B cell (primary cell): ENCODE data around the gene KLHL22. TPM values are rescaled to one million over a fixed set of nuclear protein-coding genes. Genes with fewer than 3 reads are reported as not detected.

Experiments
- ATAC-seq: fragments of 200-7000 bp; cut with Tn5 transposase; one replicate; pipeline ENCODE4 v1.10.0; 2021; ENCODE audit warnings: low read depth, mild to moderate bottlenecking, moderate number of reproducible peaks, moderate library complexity
- CTCF ChIA-PET: fragments of 350-600 bp; sonication (Branson Sonifier 250); formaldehyde crosslinking; loops from one replicate; lab custom pipeline; 2021; ENCODE audit warnings: antibody characterized with exemption, inconsistent platforms; lab: Charles Lee
- POLR2A ChIA-PET: fragments of 350-600 bp; sonication (Branson Sonifier 250); formaldehyde crosslinking; loops from one replicate; lab custom pipeline; 2021; ENCODE audit warnings: antibody characterized with exemption; lab: Charles Lee
- DNase-seq: peaks from one replicate; pipeline ENCODE4 v3.0.0; 2013
- H2AFZ ChIP-seq: 2 replicates; pipeline ENCODE4 v1.6.1; 2012; ENCODE audit warnings: mild to moderate bottlenecking, low read depth, low read length; ENCODE audit not compliant: insufficient read depth, poor library complexity, severe bottlenecking
- H3K27ac ChIP-seq, 2 donors: 1 replicate in 1 of 2; 2 replicates in 1 of 2; pipeline ENCODE4 v1.5.1; 2012 to 2013; ENCODE audit warnings: low read length in 2 of 2, mild to moderate bottlenecking in 2 of 2, moderate library complexity in 1 of 2
- H3K27me3 ChIP-seq, 4 experiments: fragments of 200-600 bp in 1 of 4; sonication (generic) in 1 of 4; replicated peaks in 1 of 4; 1 replicate in 2 of 4; 2 replicates in 2 of 4; pipeline versions ENCODE4 v1.6.1 to v1.7.0; 2013 to 2016; ENCODE audit warnings: low read length in 3 of 4, mild to moderate bottlenecking in 2 of 4, mixed read lengths in 1 of 4, moderate library complexity in 1 of 4; ENCODE audit not compliant: insufficient read depth in 4 of 4, control insufficient read depth in 3 of 4; ENCODE audit errors: control extremely low read depth in 1 of 4
- H3K36me3 ChIP-seq, 2 experiments: replicated peaks in 1 of 2; 1 replicate in 1 of 2; 2 replicates in 1 of 2; pipeline versions ENCODE4 v1.6.1 to v1.7.1; 2013; ENCODE audit warnings: low read length in 1 of 2; ENCODE audit not compliant: insufficient read depth in 2 of 2, control insufficient read depth in 1 of 2; ENCODE audit errors: control extremely low read depth in 1 of 2, extremely low read depth in 1 of 2
- H3K4me1 ChIP-seq, 2 donors: fragments of 200-600 bp in 1 of 2; sonication (generic) in 1 of 2; 1 replicate in 1 of 2; 2 replicates in 1 of 2; pipeline versions ENCODE4 v1.5.1 to v1.6.1; 2013 to 2017; ENCODE audit warnings: low read length in 2 of 2; ENCODE audit not compliant: control insufficient read depth in 2 of 2, insufficient read depth in 2 of 2
- H3K4me2 ChIP-seq: replicated peaks from 2 replicates; pipeline ENCODE3; 2012; ENCODE audit warnings: mild to moderate bottlenecking, low read depth, low read length; ENCODE audit not compliant: poor library complexity, severe bottlenecking
- H3K4me3 ChIP-seq, 5 experiments: fragments of 200-600 bp in 1 of 5; sonication (generic) in 1 of 5; 1 replicate in 3 of 5; 2 replicates in 2 of 5; pipeline versions ENCODE4 v1.5.1 to v1.7.0; 2011 to 2016; ENCODE audit warnings: low read length in 4 of 5, mild to moderate bottlenecking in 4 of 5, low read depth in 2 of 5, control low read depth in 1 of 5, moderate library complexity in 1 of 5; ENCODE audit not compliant: insufficient read depth in 1 of 5; ENCODE audit errors: control extremely low read depth in 1 of 5, extremely low read depth in 1 of 5
- H3K79me2 ChIP-seq: fragments of 200-600 bp; sonication (generic); one replicate; pipeline ENCODE4 v1.6.0; 2016; ENCODE audit warnings: low read length; ENCODE audit not compliant: control insufficient read depth, insufficient read depth
- H3K9ac ChIP-seq: fragments of 200-600 bp; sonication (generic); 2 replicates; pipeline ENCODE4 v1.6.1; 2017; ENCODE audit warnings: mild to moderate bottlenecking, low read length, moderate library complexity
- H3K9me3 ChIP-seq, 3 donors: one replicate each; pipeline versions ENCODE4 v1.6.1 to v1.7.1; 2013; ENCODE audit warnings: low read length in 2 of 3; ENCODE audit not compliant: control insufficient read depth in 2 of 3, insufficient read depth in 1 of 3; ENCODE audit errors: control extremely low read depth in 1 of 3
- H4K20me1 ChIP-seq: 2 replicates; pipeline ENCODE4 v1.6.0; 2012; ENCODE audit warnings: mild to moderate bottlenecking, low read length; ENCODE audit not compliant: insufficient read depth, control insufficient read depth, poor library complexity, severe bottlenecking
- H3K27ac Mint-ChIP-seq: one replicate; pipeline ENCODE4 v1.8.0; 2021; ENCODE audit warnings: mixed read lengths
- H3K27me3 Mint-ChIP-seq: one replicate; pipeline ENCODE4 v1.8.0; 2021; ENCODE audit warnings: mixed read lengths
- H3K4me1 Mint-ChIP-seq: one replicate; pipeline ENCODE4 v1.8.0; 2021; ENCODE audit warnings: mixed read lengths
- H3K4me3 Mint-ChIP-seq: one replicate; pipeline ENCODE4 v1.8.0; 2021; ENCODE audit warnings: mixed read lengths
- H3K9me3 Mint-ChIP-seq: one replicate; pipeline ENCODE4 v1.8.0; 2022; ENCODE audit warnings: mixed read lengths; ENCODE audit not compliant: insufficient read depth
- EZH2 ChIP-seq: IDR thresholded peaks from 2 replicates; pipeline ENCODE4 v1.6.1; 2012; ENCODE audit warnings: borderline replicate concordance, low read depth, mild to moderate bottlenecking, moderate library complexity, low read length; ENCODE audit not compliant: insufficient read depth, poor library complexity, severe bottlenecking
- WGBS: methylation state at CpG from one replicate; pipeline ENCODE4 v1.1.5; 2013; ENCODE audit warnings: missing lambda C conversion rate; ENCODE audit not compliant: insufficient coverage; 5-methylcytosine and 5-hydroxymethylcytosine counted together
- intact Hi-C: fragments of 100-400 bp; cut with micrococcal nuclease; formaldehyde crosslinking; loops from one replicate; pipeline ENCODE4 v1.10.0; 2022
- polyA plus RNA-seq: library from polyadenylated mRNA; depleted of rRNA; stranded (reverse); fragments of >200 nt; gene quantifications from 2 replicates; pipeline ENCODE4 v1.2.3, GENCODE V29; 2012
- total RNA-seq, 2 donors: library from RNA; stranded (reverse); fragments of 120-200 nt in 1 of 2; gene quantifications; 1 replicate in 1 of 2; 2 replicates in 1 of 2; pipeline versions ENCODE4 v1.2.3 to v1.2.4, GENCODE V29; 2013 to 2022
- TF ChIP-seq, protein P1 (sequence below): fragments of 200-600 bp; IDR thresholded peaks from one replicate; pipeline ENCODE4 v1.8.0; 2022; ENCODE audit warnings: antibody characterized with exemption, mild to moderate bottlenecking

KLHL22 gene
- total and polyA plus RNA-seq, 2 donors (not counting 1 experiment from before 2014, with no cell fraction given), result 37.0 to 45.6 TPM

DNA sequence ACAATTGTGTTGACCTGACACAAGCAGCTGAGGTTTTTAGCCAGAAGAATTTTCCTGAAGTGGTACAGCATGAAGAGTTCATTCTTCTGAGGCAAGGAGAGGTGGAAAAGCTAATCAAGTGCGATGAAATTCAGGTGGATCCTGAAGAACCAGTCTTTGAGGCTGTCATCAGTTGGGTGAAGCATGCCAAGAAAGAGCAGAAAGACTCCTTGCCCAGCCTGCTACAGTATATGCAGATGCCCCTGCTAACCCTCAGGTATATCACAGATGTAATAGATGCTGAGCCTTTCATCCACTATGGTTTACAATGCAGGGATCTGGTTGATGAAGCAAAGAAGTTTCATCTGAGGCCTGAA, 45.1 kb downstream of the KLHL22 start:
- H2AFZ ChIP-seq, result no peak overlapping the region
- 100% methylated on average over 1 of the region's 1 CpG for WGBS
- no peaks in the 10 kb centered on the region for H3K4me1 ChIP-seq
- no peak overlapping the region for H3K27ac ChIP-seq
- H3K27ac Mint-ChIP-seq, result no peak overlapping the region
- POLR2A ChIA-PET, result no interaction called here
- TF ChIP-seq, protein P1, sequence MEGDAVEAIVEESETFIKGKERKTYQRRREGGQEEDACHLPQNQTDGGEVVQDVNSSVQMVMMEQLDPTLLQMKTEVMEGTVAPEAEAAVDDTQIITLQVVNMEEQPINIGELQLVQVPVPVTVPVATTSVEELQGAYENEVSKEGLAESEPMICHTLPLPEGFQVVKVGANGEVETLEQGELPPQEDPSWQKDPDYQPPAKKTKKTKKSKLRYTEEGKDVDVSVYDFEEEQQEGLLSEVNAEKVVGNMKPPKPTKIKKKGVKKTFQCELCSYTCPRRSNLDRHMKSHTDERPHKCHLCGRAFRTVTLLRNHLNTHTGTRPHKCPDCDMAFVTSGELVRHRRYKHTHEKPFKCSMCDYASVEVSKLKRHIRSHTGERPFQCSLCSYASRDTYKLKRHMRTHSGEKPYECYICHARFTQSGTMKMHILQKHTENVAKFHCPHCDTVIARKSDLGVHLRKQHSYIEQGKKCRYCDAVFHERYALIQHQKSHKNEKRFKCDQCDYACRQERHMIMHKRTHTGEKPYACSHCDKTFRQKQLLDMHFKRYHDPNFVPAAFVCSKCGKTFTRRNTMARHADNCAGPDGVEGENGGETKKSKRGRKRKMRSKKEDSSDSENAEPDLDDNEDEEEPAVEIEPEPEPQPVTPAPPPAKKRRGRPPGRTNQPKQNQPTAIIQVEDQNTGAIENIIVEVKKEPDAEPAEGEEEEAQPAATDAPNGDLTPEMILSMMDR, result no peak
- no peak for TF ChIP-seq EZH2
- no peaks in the 10 kb centered on the region for H3K9me3 ChIP-seq
- H3K27me3 Mint-ChIP-seq, result no peaks in the 10 kb centered on the region
- ATAC-seq (no peak), DNase-seq (no peak)
- no peaks in the 10 kb centered on the region for H3K27me3 ChIP-seq
- H4K20me1 ChIP-seq, result no peaks in the 10 kb centered on the region
- CTCF ChIA-PET, result interaction anchor here (2.6 kb wide), 1 partner anchor 33 kb away, joined by 7 read pairs; no protein-coding TSS in a partner anchor
- H3K9me3 Mint-ChIP-seq, result no peaks in the 10 kb centered on the region
- no peak overlapping the region for H3K4me2 ChIP-seq
- no peak overlapping the region for H3K9ac ChIP-seq
- no peak overlapping the region for H3K4me3 ChIP-seq
- H3K4me1 Mint-ChIP-seq, result no peaks in the 10 kb centered on the region
- intact Hi-C loops, result no loop called here
- H3K79me2 ChIP-seq, result no peaks in the 10 kb centered on the region
- no peak overlapping the region for H3K4me3 Mint-ChIP-seq
- H3K36me3 ChIP-seq, result peaks cover 3 to 19% of the 10 kb centered on the region in 2 experiments

DNA sequence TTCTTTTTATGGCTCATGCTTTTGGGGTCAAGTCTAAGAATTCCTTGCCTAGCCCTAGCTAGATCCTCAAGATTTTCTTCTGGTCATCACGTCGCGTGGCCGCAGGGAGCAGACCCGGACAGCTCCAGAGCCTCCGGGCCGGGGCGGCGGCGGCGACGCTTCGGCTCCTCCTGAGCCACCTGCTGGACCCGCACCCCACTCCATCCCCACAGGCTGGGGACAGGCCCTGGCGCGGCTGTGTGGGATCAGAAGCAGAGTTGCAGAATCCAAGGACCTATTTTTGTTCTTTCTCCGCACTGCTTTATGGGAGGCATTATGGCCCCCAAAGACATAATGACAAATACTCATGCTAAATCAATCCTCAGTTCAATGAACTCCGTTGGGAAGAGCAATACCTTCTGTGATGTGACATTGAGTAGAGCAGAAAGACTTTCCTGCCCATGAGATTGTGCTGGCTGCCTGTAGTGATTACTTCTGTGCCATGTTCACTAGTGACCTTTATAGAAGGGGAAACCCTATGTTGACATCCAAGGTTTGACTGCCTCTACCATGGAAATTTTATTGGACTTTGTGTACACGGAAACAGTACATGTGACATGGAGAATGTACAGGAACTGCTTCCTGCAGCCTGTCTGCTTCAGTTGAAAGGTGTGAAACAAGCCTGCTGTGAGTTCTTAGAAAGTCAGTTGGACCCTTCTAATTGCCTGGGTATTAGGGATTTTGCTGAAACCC, 45.6 kb downstream of the KLHL22 start:
- POLR2A ChIA-PET, result interaction anchor here (0.6 kb wide), 1 partner anchor 21 kb away, joined by 3 read pairs; no protein-coding TSS in a partner anchor

More for the DNA sequence above, 45.6 kb downstream of the KLHL22 start:
- no peak overlapping the region for H3K4me3 ChIP-seq
- H3K4me1 ChIP-seq, result no peaks in the 10 kb centered on the region
- peaks cover 3 to 18% of the 10 kb centered on the region in 2 experiments for H3K36me3 ChIP-seq
- Mint-ChIP-seq H3K4me3 (no peak overlapping the region), H3K4me1 (no peaks in the 10 kb centered on the region), H3K27ac (no peak overlapping the region), H3K9me3 (no peaks in the 10 kb centered on the region), H3K27me3 (no peaks in the 10 kb centered on the region)
- H3K27ac ChIP-seq, result no peak overlapping the region
- H3K9me3 ChIP-seq, result no peaks in the 10 kb centered on the region
- no peaks in the 10 kb centered on the region for H4K20me1 ChIP-seq
- DNase-seq (no peak), ATAC-seq (no peak)
- over 99% methylated on average over 17 of the region's 19 CpGs for WGBS
- no peaks in the 10 kb centered on the region for H3K27me3 ChIP-seq
- CTCF ChIA-PET, result interaction anchor here (2.6 kb wide), 1 partner anchor 32 kb away, joined by 7 read pairs; no protein-coding TSS in a partner anchor
- TF ChIP-seq, protein P1, result no peak
- TF ChIP-seq EZH2, result no peak
- H3K79me2 ChIP-seq, result no peaks in the 10 kb centered on the region
- H3K9ac ChIP-seq, result no peak overlapping the region
- no peak overlapping the region for H2AFZ ChIP-seq
- intact Hi-C loops, result no loop called here
- H3K4me2 ChIP-seq, result no peak overlapping the region
